H1 (cell line): ENCODE results near the gene JPH3. TPM values are rescaled to one million over a fixed set of nuclear protein-coding genes. Genes with fewer than 3 reads are reported as not detected.

Experiments used
- CTCF ChIA-PET: fragments of 300-600 bp; sonication (Branson Sonifier 250); formaldehyde crosslinking; loops from one replicate; lab custom pipeline; 2021; ENCODE audit not compliant: partially characterized antibody; lab: Charles Lee
- POLR2A ChIA-PET: fragments of 300-600 bp; sonication (Branson Sonifier 250); formaldehyde crosslinking; loops from one replicate; lab custom pipeline; 2021; ENCODE audit warnings: inconsistent platforms; ENCODE audit not compliant: partially characterized antibody; lab: Charles Lee
- DNase-seq, 2 experiments: peaks; one replicate each; pipeline versions ENCODE4 v3.0.0 to v3.0.0-alpha.2; 2010 to 2022; ENCODE audit warnings: low spot score in 2 of 2, low read depth in 1 of 2, mixed read lengths in 1 of 2
- FAIRE-seq: peaks from 2 replicates; lab custom pipeline; 2011; peaks lifted over from hg19 to GRCh38; lab: Jason Lieb, UNC
- H2AFZ ChIP-seq: 2 replicates; pipeline ENCODE4 v1.8.1; 2012; ENCODE audit warnings: low read length, inconsistent platforms
- H2AK5ac ChIP-seq: 2 replicates; pipeline ENCODE4 v1.6.1; 2013; ENCODE audit warnings: low read depth, low read length
- H2BK120ac ChIP-seq: replicated peaks from 2 replicates; pipeline ENCODE3; 2013; ENCODE audit warnings: low read depth, low read length, inconsistent platforms
- H2BK12ac ChIP-seq: 2 replicates; pipeline ENCODE4 v1.6.1; 2013; ENCODE audit warnings: low read depth, low read length
- H2BK15ac ChIP-seq: 2 replicates; pipeline ENCODE4 v1.6.1; 2013; ENCODE audit warnings: low read length
- H2BK20ac ChIP-seq: 2 replicates; pipeline ENCODE4 v1.6.1; 2013; ENCODE audit warnings: low read length
- H2BK5ac ChIP-seq: 2 replicates; pipeline ENCODE4 v1.6.1; 2013; ENCODE audit warnings: low read depth, low read length
- H3K14ac ChIP-seq: 2 replicates; pipeline ENCODE4 v1.6.1; 2013; ENCODE audit warnings: inconsistent platforms; ENCODE audit not compliant: insufficient read length
- H3K18ac ChIP-seq: 2 replicates; pipeline ENCODE4 v1.6.1; 2013; ENCODE audit warnings: low read length; ENCODE audit errors: extremely low read depth
- H3K23ac ChIP-seq: 2 replicates; pipeline ENCODE4 v1.6.1; 2013; ENCODE audit warnings: inconsistent platforms; ENCODE audit not compliant: insufficient read length
- H3K23me2 ChIP-seq: 2 replicates; pipeline ENCODE4 v1.6.1; 2013; ENCODE audit warnings: low read depth, low read length
- H3K27ac ChIP-seq: 2 replicates; pipeline ENCODE4 v1.6.1; 2011; ENCODE audit warnings: low read depth, low read length, inconsistent platforms
- H3K27me3 ChIP-seq, 4 experiments: replicated peaks in 1 of 4; 1 replicate in 1 of 4; 2 replicates in 3 of 4; pipeline versions ENCODE4 v1.6.1 to v1.8.1; 2011 to 2013; ENCODE audit warnings: low read length in 3 of 4, mild to moderate bottlenecking in 3 of 4, inconsistent platforms in 2 of 4, mixed read lengths in 2 of 4, moderate library complexity in 1 of 4; ENCODE audit not compliant: control insufficient read depth in 3 of 4, insufficient read depth in 3 of 4; ENCODE audit errors: extremely low read depth in 1 of 4
- H3K36me3 ChIP-seq, 4 experiments: 2 replicates each; pipeline versions ENCODE4 v1.6.1 to v1.8.1; 2011 to 2013; ENCODE audit warnings: mild to moderate bottlenecking in 4 of 4, low read length in 3 of 4, moderate library complexity in 2 of 4, control low read depth in 1 of 4, inconsistent platforms in 1 of 4; ENCODE audit not compliant: insufficient read depth in 4 of 4, control insufficient read depth in 2 of 4
- H3K4ac ChIP-seq: replicated peaks from 2 replicates; pipeline ENCODE3; 2013; ENCODE audit warnings: low read length, low read depth, mixed read lengths, inconsistent platforms; ENCODE audit not compliant: insufficient read length
- H3K4me1 ChIP-seq, 4 experiments: replicated peaks in 1 of 4; 1 replicate in 1 of 4; 2 replicates in 3 of 4; pipeline versions ENCODE4 v1.6.1 to v1.8.1; 2011 to 2013; ENCODE audit warnings: low read length in 3 of 4, inconsistent platforms in 2 of 4, mixed read lengths in 1 of 4; ENCODE audit not compliant: insufficient read depth in 4 of 4, control insufficient read depth in 3 of 4
- H3K4me2 ChIP-seq, 2 experiments: 2 replicates each; pipeline versions ENCODE4 v1.6.1 to v1.8.1; 2011 to 2013; ENCODE audit warnings: low read depth in 2 of 2, low read length in 2 of 2, control low read depth in 1 of 2, inconsistent platforms in 1 of 2, mild to moderate bottlenecking in 1 of 2; ENCODE audit not compliant: insufficient read depth in 1 of 2
- H3K4me3 ChIP-seq, 4 experiments: fragments of 200-600, 300-600 bp in 1 of 4; sonication (generic), shearing (Covaris generic), sonication (Bioruptor Twin) in 1 of 4; 2 replicates each; pipeline versions ENCODE4 v1.5.1 to v1.8.1; 2011 to 2016; ENCODE audit warnings: low read length in 4 of 4, low read depth in 3 of 4, control low read depth in 2 of 4, inconsistent platforms in 2 of 4, mild to moderate bottlenecking in 2 of 4, mixed read lengths in 1 of 4, moderate library complexity in 1 of 4; ENCODE audit not compliant: insufficient read depth in 2 of 4; ENCODE audit errors: extremely low read depth in 1 of 4
- H3K56ac ChIP-seq: replicated peaks from 2 replicates; pipeline ENCODE3; 2013; ENCODE audit warnings: low read depth, mild to moderate bottlenecking, mixed read lengths, low read length, inconsistent platforms; ENCODE audit not compliant: insufficient read length
- H3K79me1 ChIP-seq: 2 replicates; pipeline ENCODE4 v1.6.1; 2013; ENCODE audit warnings: low read depth, low read length, control low read depth
- H3K79me2 ChIP-seq, 2 experiments: 2 replicates each; pipeline versions ENCODE4 v1.6.1 to v1.8.1; 2012 to 2013; ENCODE audit warnings: low read length in 2 of 2, mild to moderate bottlenecking in 2 of 2, inconsistent platforms in 1 of 2; ENCODE audit not compliant: insufficient read depth in 2 of 2, control insufficient read depth in 1 of 2
- H3K9ac ChIP-seq, 4 experiments: replicated peaks in 1 of 4; 1 replicate in 1 of 4; 2 replicates in 3 of 4; pipeline versions ENCODE4 v1.6.1 to v1.8.1; 2011 to 2013; ENCODE audit warnings: low read depth in 3 of 4, low read length in 3 of 4, control low read depth in 2 of 4, mild to moderate bottlenecking in 2 of 4, moderate library complexity in 2 of 4, inconsistent platforms in 1 of 4; ENCODE audit errors: extremely low read depth in 1 of 4
- H3K9me3 ChIP-seq, 2 experiments: 2 replicates each; pipeline versions ENCODE4 v1.6.1 to v1.8.1; 2012 to 2013; ENCODE audit warnings: mild to moderate bottlenecking in 2 of 2, moderate library complexity in 2 of 2, control low read depth in 1 of 2, inconsistent platforms in 1 of 2, low read depth in 1 of 2, low read length in 1 of 2, mixed read lengths in 1 of 2; ENCODE audit not compliant: insufficient read depth in 2 of 2
- H4K20me1 ChIP-seq, 2 experiments: replicated peaks in 1 of 2; 2 replicates each; pipeline versions ENCODE3 to v1.8.1; 2011 to 2013; ENCODE audit warnings: inconsistent platforms in 2 of 2, low read length in 2 of 2, mild to moderate bottlenecking in 1 of 2; ENCODE audit not compliant: insufficient read depth in 2 of 2, control insufficient read depth in 1 of 2
- H4K5ac ChIP-seq: 2 replicates; pipeline ENCODE4 v1.6.1; 2013; ENCODE audit warnings: low read length, low read depth, mixed read lengths, inconsistent platforms; ENCODE audit not compliant: insufficient read length
- H4K8ac ChIP-seq: 2 replicates; pipeline ENCODE4 v1.8.0; 2013; ENCODE audit warnings: mild to moderate bottlenecking, moderate library complexity, low read length, inconsistent platforms; ENCODE audit not compliant: insufficient read depth; ENCODE audit errors: extremely low read depth
- H4K91ac ChIP-seq: replicated peaks from 2 replicates; pipeline ENCODE3; 2013; ENCODE audit warnings: low read length, mixed read lengths, inconsistent platforms; ENCODE audit not compliant: insufficient read length
- BCL11A ChIP-seq, 2 experiments: IDR thresholded peaks; one replicate each; pipeline ENCODE4 v1.6.1; 2011; ENCODE audit warnings: low read depth in 2 of 2, low read length in 2 of 2, mild to moderate bottlenecking in 2 of 2
- BRCA1 ChIP-seq: IDR thresholded peaks from 2 replicates; pipeline ENCODE4 v1.6.1; 2012; ENCODE audit warnings: low read depth, low read length, improper control_type of control experiment
- CBX8 ChIP-seq: fragments of 300-800, 300-1000 bp; sonication (generic); IDR thresholded peaks from 2 replicates; pipeline ENCODE4 v1.7.1; 2016; ENCODE audit warnings: low read depth, low read length, borderline replicate concordance
- CTBP2 ChIP-seq: IDR thresholded peaks from 2 replicates; pipeline ENCODE4 v1.7.0; 2011; ENCODE audit warnings: borderline replicate concordance, mild to moderate bottlenecking, moderate library complexity, mixed read lengths, low read length; ENCODE audit not compliant: insufficient read depth, insufficient read length
- EP300 ChIP-seq, 2 experiments: IDR thresholded peaks; 1 replicate in 1 of 2; 2 replicates in 1 of 2; pipeline ENCODE4 v1.6.1; 2011 to 2012; ENCODE audit warnings: low read depth in 2 of 2, low read length in 2 of 2, mild to moderate bottlenecking in 2 of 2, borderline replicate concordance in 1 of 2, inconsistent platforms in 1 of 2, moderate library complexity in 1 of 2
- GABPA ChIP-seq: IDR thresholded peaks from 2 replicates; pipeline ENCODE4 v1.6.1; 2011; ENCODE audit warnings: mild to moderate bottlenecking, low read length, moderate library complexity, borderline replicate concordance; ENCODE audit not compliant: insufficient read depth
- HDAC6 ChIP-seq: IDR thresholded peaks from one replicate; pipeline ENCODE4 v1.7.1; 2012; ENCODE audit warnings: low read depth, mild to moderate bottlenecking, inconsistent platforms, low read length, moderate library complexity
- POLR2A ChIP-seq, 2 experiments: IDR thresholded peaks; 1 replicate in 1 of 2; 2 replicates in 1 of 2; pipeline ENCODE4 v1.6.1; 2011; ENCODE audit warnings: low read depth in 2 of 2, low read length in 2 of 2, mild to moderate bottlenecking in 2 of 2; ENCODE audit errors: control extremely low read depth in 1 of 2
- RBBP5 ChIP-seq: IDR thresholded peaks from 2 replicates; pipeline ENCODE4 v1.7.1; 2012; ENCODE audit warnings: low read depth, mild to moderate bottlenecking, inconsistent platforms, low read length, moderate library complexity, borderline replicate concordance
- RNF2 ChIP-seq: fragments of 200-900, 300-1000 bp; sonication (generic); IDR thresholded peaks from 2 replicates; pipeline ENCODE4 v1.7.1; 2016; ENCODE audit warnings: borderline replicate concordance, low read depth, mild to moderate bottlenecking, antibody characterized with exemption, low read length; ENCODE audit not compliant: poor library complexity, severe bottlenecking; ENCODE audit errors: missing control alignments
- TAF7 ChIP-seq: optimal IDR thresholded peaks from 2 replicates; pipeline ENCODE3; 2011; ENCODE audit warnings: low read depth, mild to moderate bottlenecking, inconsistent platforms, low read length, moderate library complexity, borderline replicate concordance
- TEAD4 ChIP-seq: IDR thresholded peaks from 2 replicates; pipeline ENCODE4 v1.6.1; 2012; ENCODE audit warnings: low read depth, low read length, inconsistent platforms, mixed read lengths
- WGBS, 2 experiments: shearing (Covaris generic) in 1 of 2; methylation state at CpG; one replicate each; pipeline versions ENCODE4 v1.1.6 to v1.1.7; 2013 to 2015; ENCODE audit warnings: low lambda C conversion rate in 2 of 2, mixed read lengths in 2 of 2, inconsistent platforms in 1 of 2, low coverage in 1 of 2, missing lambda C conversion rate in 1 of 2; ENCODE audit not compliant: insufficient replicate concordance in 2 of 2, insufficient coverage in 1 of 2, insufficient read length in 1 of 2; ENCODE audit errors: extremely low coverage in 1 of 2, missing lambda C conversion rate in 1 of 2; 5-methylcytosine and 5-hydroxymethylcytosine counted together
- polyA plus RNA-seq, 7 experiments: library from polyadenylated mRNA; depleted of rRNA in 3 of 7; stranded (reverse) in 5 of 7; unstranded in 2 of 7; fragments of >200 nt in 5 of 7; fragments of 200-250 nt in 2 of 7; gene quantifications; 1 replicate in 5 of 7; 2 replicates in 1 of 7; 4 replicates in 1 of 7; pipeline versions ENCODE4 v1.2.1 to v1.2.3, GENCODE V29; 2011 to 2013; ENCODE audit warnings: missing spikeins in 2 of 7, mixed read lengths in 2 of 7
- total RNA-seq: library from RNA; stranded (reverse); fragmentation: NEBNext Ultra II Directional; extraction: Animal tissue kit (Norgen Biotek cat#: 25700); gene quantifications from 2 replicates; pipeline ENCODE4 v1.2.1, GENCODE V29; 2021
- TF ChIP-seq, protein P1 (sequence below): IDR thresholded peaks from 2 replicates; pipeline ENCODE4 v1.6.1; 2012; ENCODE audit warnings: inconsistent platforms

The JPH3 gene
- total and polyA plus RNA-seq, 2 of the 8 experiments (the other 6 are each of a cell fraction or from before 2014, with no cell fraction given), result 10.3 to 28.3 TPM

DNA sequence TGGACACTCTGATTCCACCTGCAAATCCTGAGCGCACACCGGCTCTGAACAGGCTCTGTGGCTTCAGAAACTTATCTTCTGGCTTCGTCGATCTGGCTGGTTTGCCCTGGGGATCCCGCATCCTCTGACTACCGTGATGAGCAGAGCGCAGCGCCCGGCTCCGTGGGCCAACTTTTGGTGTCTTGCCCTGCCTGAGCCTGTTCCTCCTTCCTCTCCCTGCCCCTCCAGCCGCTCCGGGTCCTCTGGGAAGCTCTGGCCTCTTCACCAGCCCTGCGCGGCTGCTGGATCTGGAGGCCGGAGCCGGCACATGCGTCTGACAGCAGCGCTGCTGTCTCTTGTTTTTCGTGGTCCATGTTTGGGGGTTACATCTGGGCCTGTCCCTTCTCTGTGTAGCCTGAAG lies 65.6 kb downstream of the JPH3 start:
- H3K4me2 ChIP-seq, result no peak overlapping the region
- H3K9me3 ChIP-seq, result no peaks in the 10 kb centered on the region
- H3K23me2 ChIP-seq, result no peaks in the 10 kb centered on the region
- H3K9ac ChIP-seq, result no peak overlapping the region
- no peak overlapping the region for H3K23ac ChIP-seq
- no peak overlapping the region for H2BK120ac ChIP-seq
- no peak overlapping the region for H3K4me3 ChIP-seq
- no peaks in the 10 kb centered on the region for H3K27me3 ChIP-seq
- POLR2A ChIA-PET, result interaction anchor here (1.3 kb wide), 1 partner anchor 10 kb away, joined by 6 read pairs; no protein-coding TSS in a partner anchor
- peaks cover 2% of the 10 kb centered on the region; the same call in 1 of the 2 replicates for H3K79me1 ChIP-seq
- CTCF ChIA-PET, result interaction anchor here (0.6 to 4.1 kb wide), 8 partner anchors 8 to 210 kb away, joined by 3 to 15 read pairs (median 3); no protein-coding TSS in a partner anchor
- no peaks in the 10 kb centered on the region for H3K79me2 ChIP-seq
- no peak overlapping the region for H3K27ac ChIP-seq
- peak overlapping the region; percentile 32; the same call in 1 of the 2 replicates for H2BK5ac ChIP-seq
- no peak overlapping the region for H2AK5ac ChIP-seq
- H3K36me3 ChIP-seq, result no peaks in the 10 kb centered on the region
- H4K20me1 ChIP-seq, result peaks cover 0 to 10% of the 10 kb centered on the region in 2 experiments
- no peak overlapping the region for H2BK20ac ChIP-seq
- no peak overlapping the region for H2BK15ac ChIP-seq
- H4K8ac ChIP-seq, result no peak overlapping the region
- H3K14ac ChIP-seq, result no peak overlapping the region
- H3K56ac ChIP-seq, result no peak overlapping the region
- H2BK12ac ChIP-seq, result no peak overlapping the region
- H3K18ac ChIP-seq, result no peak overlapping the region
- no peak overlapping the region for H4K5ac ChIP-seq
- DNase-seq, result no peak
- no peak overlapping the region for H3K4ac ChIP-seq
- no peak overlapping the region for H2AFZ ChIP-seq
- H3K4me1 ChIP-seq, result no peaks in the 10 kb centered on the region
- H4K91ac ChIP-seq, result no peak overlapping the region
- WGBS, 2 experiments, result 93% methylated on average over 17 of the region's 19 CpGs; no CpG with 5 or more reads in 1 of the 2 experiments
- FAIRE-seq, result no peak
- TF ChIP-seq TEAD4 (no peak), HDAC6 (no peak), BRCA1 (no peak), RNF2 (no peak), RBBP5 (no peak), GABPA (no peak), POLR2A (IDR thresholded peaks at IDR 0.05; ENCODE audit: control extremely low read depth in 1 of 2, low read depth in 2 of 2, low read length in 2 of 2) (no peak), TAF7 (no peak), EP300 (IDR thresholded peaks at IDR 0.05; ENCODE audit: borderline replicate concordance in 1 of 2, low read depth in 2 of 2, low read length in 2 of 2) (no peak), CBX8 (no peak), CTBP2 (no peak), BCL11A (IDR thresholded peaks at IDR 0.05; ENCODE audit: low read depth in 2 of 2, low read length in 2 of 2) (no peak)
- TF ChIP-seq, protein P1, sequence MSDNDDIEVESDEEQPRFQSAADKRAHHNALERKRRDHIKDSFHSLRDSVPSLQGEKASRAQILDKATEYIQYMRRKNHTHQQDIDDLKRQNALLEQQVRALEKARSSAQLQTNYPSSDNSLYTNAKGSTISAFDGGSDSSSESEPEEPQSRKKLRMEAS, result no peak
